Activated gamma-delta T cell (primary cell): ENCODE measurements around the gene SPINT2.
"Not testable (repeated sequence)": the region's sequence is repeated elsewhere in the genome, so short reads cannot be mapped to it uniquely, and the experiment has no call there.

ENCODE experiments used
- DNase-seq: peaks from one replicate; lab custom pipeline; 2025; lab: John Stamatoyannopoulos, UW

The SPINT2 gene

DNA sequence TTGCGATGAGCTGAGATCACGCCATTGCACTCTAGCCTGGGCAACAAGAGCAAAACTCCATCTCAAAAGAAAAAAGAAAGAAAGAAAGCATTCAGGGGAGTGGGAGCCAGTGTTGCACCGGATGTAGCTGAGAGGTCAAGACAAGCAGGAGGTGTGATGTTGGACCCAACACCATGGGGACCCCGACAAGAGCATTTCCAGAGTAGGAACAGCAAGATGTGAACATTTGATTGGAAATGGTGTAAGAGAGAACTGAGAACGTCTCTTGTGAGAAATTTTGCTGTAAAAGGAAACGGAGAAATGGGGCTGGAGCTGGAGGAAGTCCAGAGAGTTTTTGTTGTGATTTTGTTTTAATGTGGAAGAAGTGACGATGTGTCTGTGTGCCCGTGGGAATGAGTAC lies 24.6 kb upstream of the SPINT2 start:
- no peak for DNase-seq

DNA sequence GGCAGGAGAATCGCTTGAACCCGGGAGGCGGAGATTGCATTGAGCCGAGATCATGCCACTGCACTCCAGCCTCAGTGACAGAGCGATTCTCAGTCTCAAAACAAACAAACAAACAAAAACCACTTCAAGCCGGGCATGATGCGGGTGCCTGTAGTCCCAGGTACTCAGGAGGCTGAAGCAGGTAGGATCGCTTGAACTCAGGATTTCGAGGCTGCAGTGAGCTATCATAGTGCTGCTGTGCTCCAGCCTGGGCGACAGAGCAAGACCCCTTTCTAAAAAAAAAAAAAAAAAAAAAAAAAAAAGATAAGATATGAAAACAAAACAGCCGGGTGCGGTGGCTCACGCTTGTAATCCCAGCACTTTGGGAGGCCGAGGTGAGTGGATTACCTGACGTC lies 21.1 kb upstream of the SPINT2 start:
- DNase-seq: no peak

DNA sequence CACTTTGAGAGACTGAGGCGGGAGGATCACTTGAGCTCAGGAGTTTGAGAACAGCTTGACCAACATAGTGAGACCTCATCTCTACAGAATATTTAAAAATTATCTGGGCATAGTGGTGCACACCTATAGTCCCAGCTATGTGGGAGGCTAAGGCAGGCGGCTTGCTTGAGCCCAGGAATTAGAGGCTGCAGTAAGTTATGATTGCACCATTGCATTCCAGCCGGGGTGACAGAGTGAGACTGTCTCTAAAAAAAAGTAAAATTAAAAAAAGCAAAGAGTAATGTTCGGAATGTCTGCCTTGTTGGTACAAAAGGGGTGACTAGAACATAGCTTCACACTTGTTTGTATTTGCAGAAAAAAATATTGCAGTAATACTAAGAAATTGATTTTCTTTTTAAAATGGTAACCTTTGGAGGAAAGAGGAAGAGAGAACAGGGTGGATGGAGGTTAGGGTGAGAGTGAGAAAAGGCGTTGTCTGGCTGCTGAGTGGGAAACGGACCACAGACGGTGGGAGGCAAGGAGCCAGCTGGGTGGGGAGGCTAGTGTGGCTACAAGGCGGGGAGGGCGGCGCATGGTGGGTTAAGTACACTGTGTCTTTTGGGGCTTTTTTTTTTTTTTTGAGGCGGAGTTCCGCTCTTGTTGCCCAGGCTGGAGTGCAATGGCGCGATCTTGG lies 18.4 kb upstream of the SPINT2 start:
- DNase-seq: no peak

- no peak for DNase-seq
These were observed 17.2 kb upstream of the SPINT2 start for GRCh38 chr19:38247126-38247525.

- DNase-seq: no peak
These were observed 16.6 kb upstream of the SPINT2 start for GRCh38 chr19:38247734-38248268.

GRCh38 chr19:38248421-38248820 lies 16.0 kb upstream of the SPINT2 start:
- no peak for DNase-seq

- no peak for DNase-seq
These were observed 13.9 kb upstream of the SPINT2 start for GRCh38 chr19:38250428-38250820.

- no peak for DNase-seq
These were observed 13.4 kb upstream of the SPINT2 start for GRCh38 chr19:38250821-38251563.

DNA sequence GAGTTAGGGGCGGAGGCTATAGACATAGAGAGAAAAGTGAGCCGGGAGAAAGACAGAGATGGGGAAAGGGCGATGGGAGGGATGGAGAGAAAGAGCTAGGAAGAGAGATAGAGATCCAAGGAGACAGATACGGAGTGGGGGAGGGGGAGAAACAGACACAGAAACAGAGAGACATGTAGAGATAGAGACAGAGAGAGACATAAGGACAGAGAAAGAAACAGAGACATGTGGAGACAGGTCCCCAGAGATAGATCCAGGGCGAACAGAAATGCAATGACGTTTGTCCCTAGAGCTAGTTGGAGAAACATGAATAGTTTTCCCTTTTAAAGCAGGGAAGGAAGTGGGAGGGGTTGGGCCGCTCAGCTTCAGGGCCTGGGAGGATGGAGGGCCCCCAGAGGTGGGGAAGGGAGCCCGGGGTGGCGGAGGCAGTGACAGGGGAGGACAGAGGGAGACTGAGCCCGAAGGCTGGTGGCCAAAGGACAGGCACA lies 12.8 kb upstream of the SPINT2 start:
- DNase-seq: no peak

DNA sequence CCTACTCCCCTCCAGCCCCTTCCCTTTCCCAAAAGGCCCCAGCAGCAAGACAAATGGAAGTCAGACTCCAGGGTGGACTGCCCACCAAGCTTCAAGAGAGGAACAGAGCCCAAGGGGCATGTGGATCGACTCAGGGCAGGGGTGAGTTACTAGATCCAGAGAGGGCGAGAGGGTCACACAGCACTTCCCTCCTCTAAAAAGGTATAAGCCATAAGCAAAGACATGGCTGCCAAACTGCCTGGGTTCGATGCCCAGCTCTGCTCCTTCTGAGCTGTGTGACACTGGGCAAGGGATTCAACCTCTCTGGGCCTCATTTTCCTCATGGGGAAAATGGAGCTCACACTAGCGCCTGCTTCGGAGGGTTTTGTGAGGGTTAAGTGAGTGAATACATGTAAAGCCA lies 12.0 kb upstream of the SPINT2 start:
- DNase-seq: no peak

- no peak for DNase-seq
These were observed 11.3 kb upstream of the SPINT2 start for GRCh38 chr19:38252941-38253691.

GRCh38 chr19:38253788-38254187 lies 10.6 kb upstream of the SPINT2 start:
- DNase-seq: no peak

GRCh38 chr19:38255383-38256014 lies 8.9 kb upstream of the SPINT2 start:
- DNase-seq: no peak

- DNase-seq: not testable (repeated sequence)
These were observed 2.4 kb upstream of the SPINT2 start for GRCh38 chr19:38261942-38262341.

DNA sequence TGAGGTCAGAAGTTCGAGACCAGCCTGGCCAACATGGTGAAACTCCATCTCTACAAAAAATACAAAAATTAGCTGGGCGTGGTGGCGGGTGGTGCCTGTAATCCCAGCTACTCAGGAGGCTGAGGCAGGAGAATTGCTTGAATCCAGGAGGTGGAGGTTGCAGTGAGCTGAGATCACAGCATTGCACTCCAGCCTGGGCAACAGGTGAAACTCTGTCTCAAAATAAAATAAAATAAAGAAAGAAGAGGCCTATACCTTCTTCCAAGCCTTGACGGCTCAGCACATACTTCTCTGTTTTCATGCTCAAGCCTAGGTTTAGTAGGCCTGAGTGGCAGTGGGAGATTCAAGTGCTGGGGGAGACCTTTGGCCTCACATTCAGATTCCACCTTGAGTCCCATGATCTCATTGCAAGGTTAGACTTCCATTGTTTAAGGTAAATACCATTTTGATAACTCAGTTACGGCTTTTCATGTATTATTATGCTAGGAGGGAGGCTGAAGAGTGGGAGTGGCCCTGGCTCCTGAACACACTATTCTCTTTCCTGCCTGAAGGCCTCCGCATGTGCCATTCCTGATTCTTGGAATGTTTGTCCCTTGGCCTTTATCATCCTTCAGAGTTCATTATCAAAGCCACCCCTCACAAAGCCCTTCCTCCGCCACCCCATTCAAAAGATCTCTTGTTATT lies 1.6 kb upstream of the SPINT2 start:
- no peak for DNase-seq

- no peak for DNase-seq
These were observed 486 bp upstream of the SPINT2 start for GRCh38 chr19:38263689-38264485.

DNA sequence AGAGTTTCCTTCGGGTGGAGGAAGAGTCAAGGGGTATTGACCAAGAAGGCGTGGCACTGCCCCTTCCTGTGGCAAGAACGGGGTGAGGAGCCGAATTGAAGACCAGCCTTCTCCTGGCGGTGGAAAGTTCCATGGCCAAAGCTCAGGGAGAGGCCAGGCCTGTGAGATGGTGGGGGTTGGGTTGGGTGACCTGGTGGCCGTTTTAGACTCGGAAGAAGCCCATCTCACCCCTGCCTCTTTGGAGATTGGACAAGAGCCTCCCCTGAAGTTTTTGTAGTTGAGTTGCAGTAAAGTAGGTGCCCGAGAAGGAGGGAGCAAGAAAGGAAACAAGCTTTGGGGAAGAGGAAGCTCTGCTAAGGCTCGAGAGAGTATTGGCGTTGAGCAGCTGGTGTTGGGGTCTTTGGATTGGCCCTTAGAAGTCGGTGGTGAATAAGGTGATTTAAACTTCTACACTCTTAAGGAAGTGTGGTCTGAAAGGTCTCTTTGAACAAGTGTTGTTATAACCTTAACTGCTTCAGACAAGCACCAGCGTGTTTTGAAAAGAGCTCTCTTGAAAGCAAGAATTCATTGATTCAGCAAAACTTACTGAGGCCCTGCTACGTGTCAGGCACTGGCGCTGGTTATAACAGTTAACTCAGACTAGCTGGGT lies 964 bp downstream of the SPINT2 start:
- DNase-seq: no peak

DNA sequence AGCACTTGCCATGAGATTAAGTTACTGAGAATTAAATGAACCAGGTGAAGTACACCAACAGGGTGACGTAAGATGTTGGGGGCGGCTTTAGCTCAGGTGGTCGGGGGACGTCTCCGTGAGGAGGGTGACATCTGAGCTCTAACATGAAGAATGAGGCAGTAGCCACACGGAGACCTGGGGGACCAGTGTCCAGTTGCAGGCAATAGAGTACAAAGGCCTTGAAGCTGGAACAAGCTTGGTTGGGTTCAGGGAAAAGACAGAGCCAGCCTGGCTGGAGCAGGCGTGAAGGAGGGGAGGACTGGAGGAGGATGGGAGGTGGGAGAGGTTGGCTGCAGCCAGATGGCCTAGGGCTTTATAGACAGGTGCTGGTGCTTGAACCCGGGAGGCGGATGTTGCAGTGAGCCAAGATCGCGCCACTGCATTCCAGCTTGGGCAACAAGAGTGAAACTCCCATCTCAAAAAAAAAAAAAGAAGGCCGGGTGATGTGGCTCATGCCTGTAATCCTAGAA lies 1.6 kb downstream of the SPINT2 start:
- DNase-seq: no peak

DNA sequence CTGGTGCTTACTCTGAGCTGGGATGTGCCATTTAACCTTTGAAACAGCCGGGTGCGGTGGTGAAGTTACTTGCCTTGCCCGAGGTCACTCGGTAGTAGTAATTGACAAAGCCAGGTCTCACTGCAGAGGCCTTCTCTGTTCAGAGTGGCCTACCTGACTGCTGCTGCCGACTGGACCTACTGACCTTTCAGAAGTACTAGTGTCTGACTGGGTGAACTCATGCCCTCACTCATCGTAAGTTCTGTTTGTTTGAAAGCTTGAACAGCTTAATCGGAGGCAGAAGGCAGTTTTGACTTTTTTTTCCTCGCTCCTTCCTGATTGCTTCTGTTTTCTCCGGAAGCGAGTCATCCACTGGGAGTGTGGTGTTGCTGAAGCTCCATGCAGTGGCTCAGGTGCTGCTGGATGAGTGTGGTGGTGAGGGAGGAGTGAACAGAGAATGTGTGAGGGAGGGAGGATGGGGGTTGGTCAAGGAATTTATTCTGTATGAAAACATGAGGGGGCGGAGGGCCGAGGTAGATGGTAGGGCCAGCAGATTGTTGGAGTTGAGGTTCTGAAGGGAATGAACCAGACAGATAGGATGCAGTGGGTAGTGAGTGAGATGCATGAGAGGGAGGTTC lies 2.7 kb downstream of the SPINT2 start:
- DNase-seq: no peak
